HG03442 (cell line): ENCODE data around the gene FZD4.
"Not testable (repeated sequence)": the region's sequence is repeated elsewhere in the genome, so short reads cannot be mapped to it uniquely, and the experiment has no call there.

Source experiments
- ATAC-seq: cut with Tn5 transposase; IDR thresholded peaks from one replicate; pipeline ENCODE4 v1.9.1; 2021; ENCODE audit warnings: mild to moderate bottlenecking, moderate library complexity; ENCODE audit not compliant: unreplicated experiment

FZD4 gene

GRCh38 chr11:86938900-86939880 lies 16.0 kb downstream of the FZD4 start:
- peak; percentile 59 for ATAC-seq

- ATAC-seq: no peak
Observed at GRCh38 chr11:86938203-86938899, 16.8 kb downstream of the FZD4 start.

GRCh38 chr11:86937193-86937806 lies 17.9 kb downstream of the FZD4 start:
- not testable (repeated sequence) for ATAC-seq

- ATAC-seq: no peak
Observed at GRCh38 chr11:86934926-86935579, 20.1 kb downstream of the FZD4 start.

DNA sequence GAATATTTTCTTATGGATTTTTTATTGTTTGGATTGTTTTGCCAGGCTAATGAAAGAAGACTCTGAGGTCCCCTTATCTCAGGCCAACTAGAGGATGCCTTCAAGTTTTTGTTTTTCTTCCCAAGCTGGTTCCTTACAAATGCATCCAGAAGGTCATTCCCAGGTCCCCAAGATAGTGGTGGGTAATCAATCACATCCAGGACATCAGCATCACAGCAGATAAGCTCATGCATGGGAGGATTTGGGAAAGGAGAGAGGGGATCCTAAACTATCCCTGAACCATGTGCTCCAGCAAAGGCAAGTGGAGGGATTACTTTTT lies 20.7 kb downstream of the FZD4 start:
- no peak for ATAC-seq

- no peak for ATAC-seq
Observed at GRCh38 chr11:86933891-86934581, 21.2 kb downstream of the FZD4 start.

DNA sequence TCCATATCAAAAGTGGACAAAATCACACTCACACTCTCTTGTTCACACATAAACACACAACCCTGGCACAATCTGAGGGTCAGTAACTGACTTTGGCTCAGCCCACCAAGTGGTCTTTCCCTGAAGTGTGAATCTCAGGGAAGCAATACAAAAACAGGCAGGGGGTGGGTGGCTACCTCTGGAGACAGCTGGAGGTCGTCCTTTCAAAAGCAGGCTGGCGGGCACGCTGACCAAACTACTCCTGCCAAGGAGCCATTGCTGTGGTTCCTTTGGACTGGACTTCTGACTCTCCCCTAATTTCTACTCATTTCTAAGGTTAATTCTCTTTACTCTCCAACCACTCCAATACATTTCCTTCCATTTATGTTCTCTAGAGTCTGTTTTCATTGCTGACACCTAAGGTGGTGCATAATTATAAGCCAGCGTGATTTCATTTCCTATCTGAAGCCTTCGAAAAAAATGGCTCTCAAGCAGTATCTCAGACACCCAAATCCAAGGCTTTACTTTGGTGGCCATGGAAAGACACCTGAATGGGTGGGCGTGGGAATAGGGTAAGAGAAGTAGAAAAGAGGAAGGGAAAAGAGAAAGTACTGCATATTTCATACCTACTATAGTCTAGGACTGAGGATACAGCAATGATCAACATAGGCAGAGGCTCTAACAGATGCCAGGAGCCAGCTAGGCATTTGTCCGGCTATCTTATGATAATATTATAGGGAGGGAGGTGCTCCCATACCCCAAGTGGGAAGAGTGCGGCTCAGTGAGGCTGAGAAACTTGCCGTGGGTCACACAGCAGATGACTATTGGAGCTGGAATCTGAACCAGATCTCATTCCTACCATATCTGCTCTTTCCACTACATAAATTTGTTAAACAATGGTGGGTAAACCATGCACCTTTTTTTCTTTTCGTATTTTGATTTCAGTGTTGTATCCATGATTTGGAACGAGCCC lies 22.0 kb downstream of the FZD4 start:
- ATAC-seq: no peak

DNA sequence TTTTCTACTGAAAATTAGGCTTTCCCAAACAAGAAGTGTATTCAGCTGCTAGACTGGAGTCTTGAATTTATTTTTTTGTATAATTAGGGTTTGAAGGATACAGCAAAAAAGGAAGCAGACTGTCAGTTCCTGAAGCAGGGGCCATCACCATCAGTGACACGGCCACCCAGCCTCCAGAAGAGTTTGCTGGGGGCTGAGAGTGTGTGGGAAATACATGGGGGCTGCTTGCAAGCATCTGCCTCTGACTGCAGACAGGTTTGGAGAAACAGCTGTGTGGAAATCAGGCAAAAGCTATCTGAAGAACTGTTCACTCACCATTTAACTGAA lies 23.0 kb downstream of the FZD4 start:
- no peak for ATAC-seq

GRCh38 chr11:86931548-86932258 lies 23.5 kb downstream of the FZD4 start:
- ATAC-seq: no peak

DNA sequence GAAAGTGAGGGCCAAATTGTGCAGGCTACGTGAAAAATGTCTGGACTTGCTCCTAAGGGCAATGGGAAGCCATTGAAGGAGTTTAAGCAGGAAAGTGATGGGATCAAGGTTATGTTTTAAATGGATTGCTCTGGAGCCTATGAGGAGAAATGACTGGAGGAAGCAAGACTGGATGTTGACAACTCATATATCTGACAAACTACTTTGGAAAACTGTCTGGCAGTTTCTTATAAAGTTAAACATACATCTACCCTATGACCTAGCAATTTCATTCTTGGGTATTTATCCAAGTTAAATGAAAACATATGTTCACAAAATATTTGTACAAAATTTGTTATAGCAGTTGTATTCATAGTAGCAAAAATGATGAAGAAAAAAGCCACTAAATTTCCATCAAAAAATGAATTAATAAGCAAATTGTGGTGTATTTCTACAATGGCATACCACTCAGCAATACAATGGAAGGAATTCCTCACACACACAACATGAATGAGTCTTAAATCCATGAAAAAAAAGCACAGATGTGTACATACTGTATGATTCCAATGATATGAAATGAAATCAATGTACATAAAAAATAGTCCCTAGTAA lies 24.1 kb downstream of the FZD4 start:
- no peak for ATAC-seq

DNA sequence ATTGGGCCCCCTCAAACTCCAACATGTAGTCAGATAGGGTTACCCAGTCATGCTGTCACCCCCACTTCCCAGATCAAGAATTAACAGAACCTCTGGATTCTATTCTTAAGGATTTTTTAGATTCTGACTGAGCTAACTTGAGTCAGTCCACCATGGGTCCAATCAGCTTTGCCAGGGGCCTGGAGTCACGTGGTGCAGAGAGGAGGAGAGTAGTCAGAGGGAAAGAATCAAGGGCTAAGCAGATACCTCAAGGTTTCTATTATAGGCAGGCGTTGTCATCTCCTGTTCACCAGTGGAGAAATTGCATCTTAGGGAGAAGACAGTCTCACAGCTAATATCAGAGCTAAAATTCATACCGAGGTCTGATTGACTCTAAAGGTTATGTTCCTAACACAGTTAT lies 28.2 kb downstream of the FZD4 start:
- no peak for ATAC-seq

GRCh38 chr11:86923999-86924766 lies 31.0 kb downstream of the FZD4 start:
- ATAC-seq: no peak

- no peak for ATAC-seq
Observed at GRCh38 chr11:86922225-86922624, 33.0 kb downstream of the FZD4 start.

GRCh38 chr11:86919557-86920210 lies 35.5 kb downstream of the FZD4 start:
- ATAC-seq: peak; percentile 57

GRCh38 chr11:86918973-86919372 lies 36.2 kb downstream of the FZD4 start:
- ATAC-seq: no peak

DNA sequence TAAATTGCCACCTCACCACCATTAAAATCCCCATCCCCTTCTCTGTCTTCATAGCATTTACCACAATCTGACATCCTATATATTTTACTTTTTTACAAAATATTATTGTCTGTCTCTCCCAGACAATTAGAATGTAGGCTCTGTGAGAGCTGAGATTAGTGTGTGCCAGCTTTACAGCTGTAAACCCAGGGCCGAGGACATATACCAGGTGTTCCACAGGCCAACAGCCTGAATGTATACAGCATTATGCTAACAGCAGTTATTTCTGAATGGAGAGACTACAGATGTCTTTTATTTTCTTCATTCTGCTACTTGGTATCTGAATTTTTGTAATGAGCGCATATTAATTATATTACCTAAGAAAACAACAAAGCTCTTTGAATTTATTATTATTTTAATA lies 36.7 kb downstream of the FZD4 start:
- no peak for ATAC-seq

DNA sequence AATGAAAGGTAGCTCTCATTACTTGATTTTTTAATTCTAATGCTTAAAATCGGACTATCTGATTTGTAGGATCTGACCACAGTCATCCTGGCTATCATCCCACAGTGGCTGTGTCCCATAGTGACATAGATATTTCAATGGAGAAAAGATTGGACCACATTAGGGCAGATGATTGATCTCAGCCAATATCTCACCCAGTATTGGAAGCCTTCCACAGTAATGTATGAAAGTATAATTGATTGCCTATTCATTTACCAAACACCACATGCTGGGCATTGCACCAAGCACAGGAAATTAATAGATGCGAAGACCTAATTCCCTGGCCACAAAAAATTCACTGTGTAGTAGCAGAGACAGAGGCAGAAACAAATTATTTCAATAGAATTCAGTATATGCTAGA lies 37.6 kb downstream of the FZD4 start:
- no peak for ATAC-seq
